K562 (cell line): Measurements from ENCODE around the gene SELENOT.

Source experiments
- CBX5 ChIP-seq: IDR thresholded peaks from 2 replicates; pipeline ENCODE4 v1.6.1; 2014; ENCODE audit warnings: low read depth, borderline replicate concordance
- CBX8 ChIP-seq: fragments of 200-600 bp; sonication (generic); IDR thresholded peaks from 2 replicates; pipeline ENCODE4 v1.6.1; 2012; ENCODE audit warnings: borderline replicate concordance, mixed run types, low read depth, mild to moderate bottlenecking, moderate library complexity, mixed read lengths, low read length, control low read depth, inconsistent platforms; ENCODE audit not compliant: poor library complexity, severe bottlenecking; ENCODE audit errors: extremely low read depth
- PCBP2 ChIP-seq: fragments of 200-400 bp; formaldehyde crosslinking; IDR thresholded peaks from 2 replicates; pipeline ENCODE4 v1.6.1; 2018; ENCODE audit warnings: low read length, low read depth, mild to moderate bottlenecking, moderate library complexity; ENCODE audit not compliant: poor library complexity, severe bottlenecking
- STAG1 ChIP-seq: sonication (generic); formaldehyde crosslinking; IDR thresholded peaks from 2 replicates; pipeline ENCODE4 v1.5.0; 2020; ENCODE audit warnings: missing genetic modification reagents, borderline replicate concordance
- ZNF263 ChIP-seq: sonication (generic); formaldehyde crosslinking; IDR thresholded peaks from 2 replicates; pipeline ENCODE4 v1.8.0; 2022; ENCODE audit warnings: mild to moderate bottlenecking, missing genetic modification reagents, borderline replicate concordance
- TF ChIP-seq, protein P1 (sequence below), 3 experiments: IDR thresholded peaks in 2 of 3; conservative IDR thresholded peaks in 1 of 3; 2 replicates each; pipeline ENCODE4 v1.5.1; 2011 to 2012; ENCODE audit warnings: low read length in 3 of 3, mild to moderate bottlenecking in 3 of 3, control low read depth in 2 of 3, improper control_type of control experiment in 1 of 3, inconsistent platforms in 1 of 3, low read depth in 1 of 3, mixed read lengths in 1 of 3, moderate library complexity in 1 of 3; ENCODE audit not compliant: insufficient read depth in 2 of 3
- TF ChIP-seq, protein P2 (sequence below), 2 experiments: fragments of 450-650 bp; formaldehyde crosslinking in 1 of 2; IDR thresholded peaks; 2 replicates each; pipeline versions ENCODE4 v1.4.0 to v1.6.1; 2014 to 2020; ENCODE audit warnings: mild to moderate bottlenecking in 2 of 2, borderline replicate concordance in 1 of 2, low read depth in 1 of 2

DNA sequence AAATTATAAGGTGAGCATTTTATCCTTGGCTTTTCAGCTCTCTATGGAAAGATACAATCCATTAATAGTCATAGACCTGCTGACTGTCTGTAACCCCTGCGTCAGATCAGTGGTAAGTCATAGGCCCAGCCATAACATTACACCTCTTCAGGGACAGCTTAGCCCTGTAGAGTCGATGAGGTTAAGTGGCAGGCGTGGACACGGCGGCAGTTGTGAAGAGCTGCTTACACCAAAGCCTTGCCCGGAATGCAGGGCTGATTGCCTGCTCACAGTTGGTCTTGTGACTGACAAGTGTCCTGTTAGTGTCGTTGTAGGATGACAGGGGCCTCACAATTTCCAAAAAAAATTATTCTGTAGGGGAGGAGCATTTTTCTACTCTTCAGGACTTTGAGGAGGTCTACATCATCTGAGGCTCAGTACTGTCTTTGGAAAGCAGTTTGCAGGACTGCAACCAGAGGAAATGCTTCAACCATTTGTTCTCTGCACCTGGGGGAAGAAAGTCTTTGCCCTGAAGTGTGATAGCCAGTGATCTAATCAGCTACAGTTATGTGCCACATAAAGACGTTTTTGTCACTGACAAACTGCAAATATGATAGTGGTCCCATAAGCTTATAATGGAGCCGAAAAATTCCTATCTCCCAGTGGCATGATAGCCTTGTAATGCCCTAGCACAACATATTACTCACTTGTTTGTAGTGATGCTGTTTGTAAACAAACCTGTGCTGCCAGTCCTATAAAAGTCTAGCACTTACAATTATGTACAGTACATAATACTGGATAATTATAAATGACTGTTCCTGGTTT, 14.9 kb upstream of the SELENOT start:
- TF ChIP-seq, protein P1, sequence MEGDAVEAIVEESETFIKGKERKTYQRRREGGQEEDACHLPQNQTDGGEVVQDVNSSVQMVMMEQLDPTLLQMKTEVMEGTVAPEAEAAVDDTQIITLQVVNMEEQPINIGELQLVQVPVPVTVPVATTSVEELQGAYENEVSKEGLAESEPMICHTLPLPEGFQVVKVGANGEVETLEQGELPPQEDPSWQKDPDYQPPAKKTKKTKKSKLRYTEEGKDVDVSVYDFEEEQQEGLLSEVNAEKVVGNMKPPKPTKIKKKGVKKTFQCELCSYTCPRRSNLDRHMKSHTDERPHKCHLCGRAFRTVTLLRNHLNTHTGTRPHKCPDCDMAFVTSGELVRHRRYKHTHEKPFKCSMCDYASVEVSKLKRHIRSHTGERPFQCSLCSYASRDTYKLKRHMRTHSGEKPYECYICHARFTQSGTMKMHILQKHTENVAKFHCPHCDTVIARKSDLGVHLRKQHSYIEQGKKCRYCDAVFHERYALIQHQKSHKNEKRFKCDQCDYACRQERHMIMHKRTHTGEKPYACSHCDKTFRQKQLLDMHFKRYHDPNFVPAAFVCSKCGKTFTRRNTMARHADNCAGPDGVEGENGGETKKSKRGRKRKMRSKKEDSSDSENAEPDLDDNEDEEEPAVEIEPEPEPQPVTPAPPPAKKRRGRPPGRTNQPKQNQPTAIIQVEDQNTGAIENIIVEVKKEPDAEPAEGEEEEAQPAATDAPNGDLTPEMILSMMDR (IDR thresholded peaks at IDR 0.05 in 2 of 3, conservative IDR thresholded peaks at IDR 0.05 in 1 of 3; ENCODE audit: insufficient read depth in 2 of 3, low read depth in 1 of 3, low read length in 3 of 3): no peak
- TF ChIP-seq STAG1 (CRISPR knock-in tag): no peak
- TF ChIP-seq ZNF263: no peak
- TF ChIP-seq, protein P2, sequence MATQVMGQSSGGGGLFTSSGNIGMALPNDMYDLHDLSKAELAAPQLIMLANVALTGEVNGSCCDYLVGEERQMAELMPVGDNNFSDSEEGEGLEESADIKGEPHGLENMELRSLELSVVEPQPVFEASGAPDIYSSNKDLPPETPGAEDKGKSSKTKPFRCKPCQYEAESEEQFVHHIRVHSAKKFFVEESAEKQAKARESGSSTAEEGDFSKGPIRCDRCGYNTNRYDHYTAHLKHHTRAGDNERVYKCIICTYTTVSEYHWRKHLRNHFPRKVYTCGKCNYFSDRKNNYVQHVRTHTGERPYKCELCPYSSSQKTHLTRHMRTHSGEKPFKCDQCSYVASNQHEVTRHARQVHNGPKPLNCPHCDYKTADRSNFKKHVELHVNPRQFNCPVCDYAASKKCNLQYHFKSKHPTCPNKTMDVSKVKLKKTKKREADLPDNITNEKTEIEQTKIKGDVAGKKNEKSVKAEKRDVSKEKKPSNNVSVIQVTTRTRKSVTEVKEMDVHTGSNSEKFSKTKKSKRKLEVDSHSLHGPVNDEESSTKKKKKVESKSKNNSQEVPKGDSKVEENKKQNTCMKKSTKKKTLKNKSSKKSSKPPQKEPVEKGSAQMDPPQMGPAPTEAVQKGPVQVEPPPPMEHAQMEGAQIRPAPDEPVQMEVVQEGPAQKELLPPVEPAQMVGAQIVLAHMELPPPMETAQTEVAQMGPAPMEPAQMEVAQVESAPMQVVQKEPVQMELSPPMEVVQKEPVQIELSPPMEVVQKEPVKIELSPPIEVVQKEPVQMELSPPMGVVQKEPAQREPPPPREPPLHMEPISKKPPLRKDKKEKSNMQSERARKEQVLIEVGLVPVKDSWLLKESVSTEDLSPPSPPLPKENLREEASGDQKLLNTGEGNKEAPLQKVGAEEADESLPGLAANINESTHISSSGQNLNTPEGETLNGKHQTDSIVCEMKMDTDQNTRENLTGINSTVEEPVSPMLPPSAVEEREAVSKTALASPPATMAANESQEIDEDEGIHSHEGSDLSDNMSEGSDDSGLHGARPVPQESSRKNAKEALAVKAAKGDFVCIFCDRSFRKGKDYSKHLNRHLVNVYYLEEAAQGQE (IDR thresholded peaks at IDR 0.05; ENCODE audit: borderline replicate concordance): no peak
- TF ChIP-seq, protein P2 (CRISPR knock-in tag; IDR thresholded peaks at IDR 0.05; ENCODE audit: low read depth): no peak
- TF ChIP-seq CBX5: no peak
- TF ChIP-seq PCBP2: no peak
- TF ChIP-seq CBX8: no peak
